Ramos (cell line): ENCODE data around the gene MAGEA11.
"Not testable (repeated sequence)": the region's sequence is repeated elsewhere in the genome, so short reads cannot be mapped to it uniquely, and the experiment has no call there.

Source experiments
- in situ Hi-C: fragments of 300-500 bp; cut with MboI; formaldehyde crosslinking; loops from one replicate; pipeline ENCODE4 v1.14.3; 2022; ENCODE audit warnings: low sequenced_read_pairs; ENCODE audit not compliant: unreplicated experiment

Gene MAGEA11

DNA sequence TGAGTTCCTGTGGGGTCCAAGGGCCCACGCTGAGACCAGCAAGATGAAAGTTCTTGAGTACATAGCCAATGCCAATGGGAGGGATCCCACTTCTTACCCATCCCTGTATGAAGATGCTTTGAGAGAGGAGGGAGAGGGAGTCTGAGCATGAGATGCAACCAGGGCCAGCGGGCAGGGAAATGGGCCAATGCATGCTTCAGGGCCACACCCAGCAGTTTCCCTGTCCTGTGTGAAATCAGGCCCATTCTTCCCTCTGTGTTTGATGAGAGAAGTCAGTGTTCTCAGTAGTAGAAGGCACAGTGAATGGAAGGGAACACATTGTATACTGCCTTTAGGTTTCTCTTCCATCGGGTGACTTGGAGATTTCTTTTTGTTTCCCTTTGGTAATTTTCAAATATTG lies 4.8 kb downstream of the MAGEA11 start:
- in situ Hi-C loops: no loop called here

DNA sequence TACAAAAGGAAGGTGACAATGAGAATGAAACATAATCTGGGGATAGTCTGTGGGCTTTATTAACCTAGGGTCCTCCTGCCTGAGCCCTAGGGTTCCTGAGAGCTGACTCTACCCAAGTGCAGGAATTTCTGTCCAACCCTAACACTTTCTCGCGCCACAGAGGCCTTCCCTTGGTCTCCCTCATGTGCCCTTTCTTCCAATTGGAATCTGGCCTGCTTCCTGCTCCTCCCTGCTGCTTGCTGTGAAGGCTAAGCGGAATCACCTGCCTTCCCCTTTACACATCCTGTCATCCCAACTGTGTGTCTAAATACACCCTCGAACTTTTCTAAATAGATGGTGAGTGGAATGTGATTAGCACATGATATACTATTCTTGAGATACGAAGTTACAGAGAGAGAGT lies 5.9 kb downstream of the MAGEA11 start:
- in situ Hi-C loops: no loop called here

DNA sequence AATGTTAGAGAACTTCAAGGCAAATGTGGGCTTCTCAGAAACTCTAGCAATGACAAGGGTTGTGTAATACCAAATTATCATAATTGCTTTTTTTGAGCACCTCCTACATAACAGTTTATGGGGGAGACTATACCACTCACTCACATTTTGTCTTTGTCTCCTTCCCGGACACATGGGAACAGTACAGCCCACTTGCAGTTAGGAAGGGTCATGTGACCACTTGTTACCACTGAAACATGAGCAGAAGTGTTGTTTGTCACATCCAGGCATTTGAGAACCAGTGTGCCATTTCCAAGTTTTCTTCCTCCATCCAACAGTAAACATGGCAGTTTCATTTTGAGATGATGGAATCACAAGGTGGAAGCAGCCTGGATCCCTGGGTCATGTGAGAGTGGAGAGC lies 6.9 kb downstream of the MAGEA11 start:
- in situ Hi-C loops: no loop called here

DNA sequence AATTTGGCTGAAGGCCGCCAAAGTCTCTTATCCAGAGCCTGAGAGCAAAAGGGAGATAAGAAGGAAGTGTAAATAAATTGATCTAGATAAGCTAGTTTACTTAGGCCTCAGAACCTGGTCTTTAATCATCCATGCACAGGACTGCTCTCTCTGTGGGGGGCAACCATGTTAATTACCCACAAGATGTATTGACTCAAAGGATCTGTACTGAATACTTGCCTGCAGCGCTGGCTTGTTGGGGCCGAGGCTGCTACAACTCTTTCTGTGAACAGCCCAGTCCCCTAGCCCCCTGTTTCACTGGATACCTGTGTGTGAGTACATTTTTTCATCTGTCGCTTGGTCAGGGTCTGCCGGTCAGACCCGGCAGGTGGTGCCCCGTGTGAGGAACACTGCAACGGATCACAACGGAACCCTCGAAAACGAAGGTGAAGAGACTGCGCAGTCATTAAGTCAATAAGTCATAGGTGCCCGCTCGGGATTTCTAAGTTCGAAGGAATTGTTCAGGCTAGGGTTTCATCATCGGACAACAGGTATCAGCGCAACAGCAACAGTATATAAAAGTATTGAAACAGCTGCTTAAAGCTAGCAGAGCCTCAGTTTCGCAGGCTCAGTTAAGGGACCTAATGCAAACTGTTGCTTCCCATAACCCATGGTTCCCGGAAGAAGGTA lies 8.3 kb downstream of the MAGEA11 start:
- in situ Hi-C loops: no loop called here

DNA sequence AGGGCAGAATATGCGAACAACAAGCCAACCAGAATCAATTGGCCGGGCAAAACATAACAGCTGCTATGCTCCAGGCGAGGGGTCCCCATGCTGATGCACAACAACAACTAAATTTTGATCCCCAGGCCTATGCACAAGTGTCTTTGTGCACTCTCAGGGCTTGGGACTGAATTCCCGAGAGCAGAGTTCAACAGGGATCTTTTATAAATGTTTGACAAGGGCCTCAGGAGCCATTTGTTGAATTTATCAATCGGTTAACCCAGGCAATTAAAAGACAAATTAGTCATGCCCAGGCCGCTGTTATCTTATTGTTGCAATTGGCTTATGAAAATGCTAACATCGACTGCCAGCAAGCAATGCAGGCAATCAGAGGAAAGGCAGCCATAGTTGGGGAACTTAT lies 9.4 kb downstream of the MAGEA11 start:
- in situ Hi-C loops: not testable (repeated sequence)

GRCh38 chrX:149721778-149722177 lies 9.9 kb downstream of the MAGEA11 start:
- in situ Hi-C loops: no loop called here

GRCh38 chrX:149723583-149724118 lies 11.8 kb downstream of the MAGEA11 start:
- in situ Hi-C loops: not testable (repeated sequence)

DNA sequence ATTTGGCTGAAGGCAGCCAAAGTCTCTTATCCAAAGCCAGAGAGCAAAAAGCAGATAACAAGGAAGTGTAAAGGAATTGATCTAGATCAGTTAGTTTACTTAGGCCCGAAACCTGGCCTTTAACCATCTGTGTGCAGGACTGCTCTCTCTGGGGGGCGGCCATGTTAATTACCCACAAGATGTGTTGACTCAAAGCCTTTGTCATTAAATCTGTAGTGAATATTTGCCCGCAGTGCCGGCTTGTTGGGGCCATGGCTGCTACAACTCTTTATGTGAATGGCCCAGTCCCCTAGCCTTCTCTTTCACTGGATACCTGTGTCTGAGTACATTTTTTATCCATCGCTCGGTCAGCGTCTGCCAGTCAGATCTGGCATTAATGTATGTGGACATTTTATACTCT lies 15.4 kb downstream of the MAGEA11 start:
- in situ Hi-C loops: not testable (repeated sequence)

DNA sequence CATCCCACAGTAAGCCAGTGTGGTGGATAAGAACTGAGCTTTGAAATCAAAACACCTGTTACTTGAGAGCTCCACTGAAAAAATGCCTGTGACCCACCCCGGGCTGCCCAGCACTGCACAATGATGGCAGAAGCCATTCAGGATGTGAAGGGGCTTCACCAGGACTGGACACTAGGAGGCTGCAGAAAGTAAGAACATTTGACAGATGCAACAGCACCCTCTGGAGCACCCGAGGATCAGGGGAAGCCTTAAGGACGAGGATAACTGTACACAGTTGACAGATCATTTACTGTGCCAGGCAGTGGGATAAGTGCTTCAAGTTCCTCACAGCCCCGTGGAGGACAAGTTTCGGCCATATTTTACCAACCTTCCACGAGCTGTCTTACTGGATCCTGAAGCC lies 30.4 kb downstream of the MAGEA11 start:
- in situ Hi-C loops: not testable (repeated sequence)

- in situ Hi-C loops: not testable (repeated sequence)
Measured at GRCh38 chrX:149746390-149747007, 34.6 kb downstream of the MAGEA11 start.

GRCh38 chrX:149757206-149758067 lies 45.6 kb downstream of the MAGEA11 start:
- in situ Hi-C loops: no loop called here

DNA sequence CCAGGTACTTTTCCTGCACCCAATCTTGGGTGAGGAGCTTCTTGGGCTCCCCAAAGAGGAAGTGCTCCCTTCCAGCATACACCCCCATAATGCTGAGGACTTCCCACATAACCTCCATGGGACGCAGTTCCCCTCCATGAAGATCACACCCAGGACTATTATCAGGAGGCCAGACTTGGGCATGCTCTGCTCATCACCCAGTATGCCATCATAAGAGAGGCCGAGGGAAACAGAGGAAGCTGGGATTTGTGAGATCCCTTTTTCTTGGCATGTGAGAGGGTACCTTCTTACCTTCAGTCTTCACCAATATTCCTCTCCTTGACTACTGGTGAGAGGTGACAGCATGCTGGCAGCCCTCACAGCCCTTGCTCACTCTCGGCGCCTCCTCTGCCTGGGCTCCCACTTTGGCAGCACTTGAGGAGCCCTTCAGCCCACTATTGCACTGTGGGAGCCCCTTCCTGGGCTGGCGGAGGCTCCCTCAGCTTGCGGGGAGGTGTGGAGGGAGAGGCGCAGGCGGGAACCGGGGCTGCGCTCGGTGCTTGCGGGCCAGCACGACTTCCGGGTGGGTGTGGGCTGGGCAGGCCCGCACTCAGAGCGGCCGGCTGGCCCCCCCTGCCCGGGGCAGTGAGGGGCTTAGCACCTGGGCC lies 46.3 kb downstream of the MAGEA11 start:
- in situ Hi-C loops: no loop called here

- in situ Hi-C loops: not testable (repeated sequence)
Measured at GRCh38 chrX:149758715-149759078, 46.8 kb downstream of the MAGEA11 start.

DNA sequence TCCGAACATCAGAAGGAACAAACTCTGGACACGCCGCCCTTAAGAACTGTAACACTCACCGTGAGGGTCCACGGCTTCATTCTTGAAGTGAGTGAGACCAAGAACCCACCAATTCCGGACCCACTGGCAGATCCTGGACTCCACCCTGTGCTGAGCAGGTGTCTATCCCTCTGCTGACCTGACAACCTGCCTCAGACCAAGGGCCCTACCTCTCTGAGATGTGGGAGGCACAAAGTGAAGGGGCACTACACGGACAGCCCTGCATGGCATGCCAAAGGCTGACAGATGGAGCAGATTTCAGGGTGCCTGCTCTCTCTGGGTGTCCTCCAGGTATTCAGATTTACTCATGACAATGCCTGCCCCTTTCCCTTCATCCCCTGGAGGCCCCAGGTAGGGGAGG lies 48.0 kb downstream of the MAGEA11 start:
- in situ Hi-C loops: no loop called here

- in situ Hi-C loops: no loop called here
Measured at GRCh38 chrX:149760965-149761364, 49.1 kb downstream of the MAGEA11 start.

DNA sequence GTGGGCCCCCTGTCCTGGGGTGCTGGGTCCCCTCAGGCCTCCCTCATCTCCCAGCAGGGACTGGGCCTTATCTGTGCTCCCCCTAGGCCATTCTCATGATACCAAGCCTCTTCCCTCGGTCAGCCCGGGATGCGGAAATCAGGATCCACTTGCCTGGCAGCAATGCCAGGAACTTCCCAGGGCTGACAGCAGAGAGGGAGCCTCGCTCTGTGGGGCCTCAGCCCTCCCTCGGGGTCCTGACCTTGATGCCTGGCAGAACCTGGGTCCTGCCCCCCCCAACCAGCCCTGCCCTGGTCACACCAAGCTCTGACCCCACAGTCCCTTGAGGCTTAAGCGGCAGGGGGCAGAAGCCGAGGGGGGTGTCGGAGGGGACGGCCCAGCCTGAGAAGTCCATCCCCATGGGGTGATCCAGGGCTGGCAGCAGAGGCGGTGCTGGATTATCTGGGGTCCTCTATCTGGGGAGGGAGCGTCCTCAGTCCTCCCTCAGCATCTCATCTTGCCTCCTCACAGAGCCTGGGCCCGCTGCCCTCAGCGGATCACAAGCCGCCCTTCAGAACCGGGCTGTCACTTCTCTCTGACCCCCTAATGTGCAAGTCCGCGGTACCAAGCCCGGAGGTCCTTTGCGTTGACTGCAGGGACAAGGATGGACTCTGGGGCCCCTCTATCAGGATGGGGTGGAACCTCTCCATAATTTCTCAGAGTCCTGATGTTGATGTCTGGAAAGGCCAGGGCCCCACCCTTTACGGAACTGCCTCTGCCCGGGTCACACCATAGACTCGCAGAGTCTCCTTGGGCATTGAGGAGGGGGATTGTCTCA lies 50.2 kb downstream of the MAGEA11 start:
- in situ Hi-C loops: not testable (repeated sequence)

- in situ Hi-C loops: no loop called here
Measured at GRCh38 chrX:149762696-149763614, 51.1 kb downstream of the MAGEA11 start.
